GM19324 (cell line): Measurements from ENCODE around the gene SOAT2.
"Not testable (repeated sequence)": the region's sequence is repeated elsewhere in the genome, so short reads cannot be mapped to it uniquely, and the experiment has no call there.

ENCODE experiments used
- ATAC-seq: cut with Tn5 transposase; IDR thresholded peaks from one replicate; pipeline ENCODE4 v1.9.1; 2021; ENCODE audit warnings: mild to moderate bottlenecking, moderate library complexity; ENCODE audit not compliant: unreplicated experiment, low FRiP score

The SOAT2 gene

DNA sequence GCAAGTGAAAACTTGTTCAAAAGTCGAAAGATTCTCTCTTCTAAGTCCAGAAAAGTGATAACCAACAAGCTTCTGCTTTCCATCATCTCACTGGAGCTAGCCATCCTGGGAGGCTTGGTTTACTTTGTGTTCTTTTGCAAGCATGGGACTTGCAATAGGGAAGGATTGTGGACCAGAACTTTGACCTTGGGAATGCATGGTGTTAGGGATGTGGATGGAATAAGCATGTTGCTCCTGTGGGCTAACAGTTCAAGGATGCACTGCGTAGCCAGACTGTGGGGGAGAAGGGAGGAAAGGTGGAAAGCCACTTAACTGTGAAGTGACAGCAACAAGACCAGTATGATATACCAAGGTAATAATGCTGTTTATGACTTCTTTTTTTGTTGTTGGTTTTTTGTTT, 28.6 kb downstream of the SOAT2 start:
- no peak for ATAC-seq

DNA sequence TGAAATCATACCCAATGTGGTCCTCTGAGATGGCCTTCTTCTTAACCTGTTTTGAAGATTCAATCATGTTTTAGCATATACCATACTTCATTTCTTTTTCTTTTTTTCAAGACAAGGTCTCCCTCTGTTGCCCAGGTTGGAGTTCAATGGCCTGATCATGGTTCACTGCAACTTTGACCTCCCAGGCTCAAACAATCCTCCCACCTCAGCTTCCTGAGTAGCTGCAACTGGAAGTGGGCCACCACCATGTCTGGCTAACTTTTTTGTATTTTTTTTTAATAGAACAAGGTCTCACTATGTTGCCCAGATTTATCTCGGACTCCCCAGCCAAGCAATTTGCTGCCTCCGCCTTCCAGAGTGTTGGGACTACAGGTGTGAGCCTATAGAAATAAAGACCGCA, 30.4 kb downstream of the SOAT2 start:
- no peak for ATAC-seq

DNA sequence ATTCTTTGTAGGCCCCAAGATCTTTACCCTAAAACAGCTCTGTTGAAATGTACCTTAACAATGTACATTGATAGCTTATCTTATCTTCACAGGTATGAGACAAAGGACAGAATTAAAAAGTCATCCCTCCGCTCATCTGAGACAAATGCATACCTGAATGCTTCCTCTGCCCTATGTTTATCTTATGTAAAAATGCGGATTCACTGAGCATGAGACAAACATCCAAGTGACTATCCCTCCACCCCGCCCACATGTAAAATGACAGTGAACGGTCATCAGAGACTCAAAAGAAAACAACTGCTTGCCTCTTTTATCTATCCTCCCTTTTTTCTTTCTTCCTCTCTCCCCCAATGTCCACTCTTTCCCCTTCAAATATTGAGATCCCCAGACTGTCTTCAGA, 40.1 kb downstream of the SOAT2 start:
- ATAC-seq = no peak

GRCh38 chr12:53145383-53146260, 42.3 kb downstream of the SOAT2 start:
- ATAC-seq = no peak

DNA sequence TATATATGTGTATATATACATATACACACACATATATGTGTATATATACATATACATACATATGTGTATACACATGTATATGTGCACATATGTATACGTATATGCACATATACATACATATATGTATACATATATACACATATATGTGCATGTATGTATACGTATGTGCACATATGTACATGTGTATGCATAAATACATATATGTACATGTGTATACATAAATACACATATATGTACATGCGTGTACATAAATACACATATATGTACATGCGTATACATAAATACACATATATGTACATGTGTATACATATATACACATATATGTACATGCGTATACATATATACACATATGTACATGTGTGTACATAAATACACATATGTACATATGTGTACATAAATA, 43.9 kb downstream of the SOAT2 start:
- ATAC-seq = no peak

DNA sequence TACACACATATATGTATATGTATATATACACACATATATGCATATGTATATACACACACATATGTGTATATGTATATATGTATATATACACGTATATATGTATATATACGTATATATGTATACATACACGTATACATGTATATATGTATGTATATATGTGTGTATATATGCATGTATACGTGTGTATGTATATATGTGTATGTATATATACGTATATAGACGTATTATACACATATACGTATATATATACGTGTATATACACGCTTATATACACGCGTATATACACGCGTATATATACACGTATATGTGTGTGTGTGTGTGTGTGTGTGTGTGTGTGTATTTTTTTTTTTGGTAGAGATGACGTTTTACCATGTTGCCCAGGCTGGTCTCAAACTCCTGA, 44.4 kb downstream of the SOAT2 start:
- no peak for ATAC-seq

DNA sequence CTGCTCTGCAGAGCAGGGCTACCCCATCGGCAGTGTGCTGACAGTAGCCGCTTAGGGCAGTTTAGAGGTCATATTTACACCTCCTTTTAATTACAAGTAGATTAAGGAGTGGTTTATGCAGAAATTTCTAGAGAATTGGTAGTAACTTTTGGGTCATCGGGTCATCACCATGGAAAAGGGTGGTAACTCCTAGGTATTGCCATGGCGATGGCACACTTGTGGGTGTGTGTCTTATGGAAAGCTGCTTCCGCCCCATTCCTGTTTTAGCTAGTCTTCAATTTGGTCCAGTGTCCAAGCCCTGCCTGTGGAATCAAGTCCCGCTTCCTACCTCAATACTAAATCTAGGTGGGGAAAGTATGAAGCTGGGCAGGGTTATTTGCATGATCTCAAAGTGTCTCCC, 47.8 kb downstream of the SOAT2 start:
- ATAC-seq = no peak

DNA sequence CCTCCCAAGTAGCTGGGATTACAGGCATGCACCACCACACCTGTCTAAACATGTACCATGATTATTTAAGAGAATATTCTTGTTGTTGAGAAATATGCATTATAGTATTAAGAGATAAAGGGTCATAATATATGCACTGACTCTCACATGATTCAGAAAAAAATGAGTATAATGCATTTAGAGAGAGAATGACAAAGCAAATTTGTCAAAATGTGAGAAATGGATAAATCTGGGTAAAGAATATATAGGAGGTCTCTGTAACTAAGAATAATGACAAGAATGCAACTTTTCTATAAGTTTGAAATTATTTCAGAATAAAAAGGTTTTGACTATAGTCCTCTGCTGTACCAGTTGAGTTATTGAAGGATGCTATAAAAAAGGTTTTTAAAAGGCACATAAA, 49.1 kb downstream of the SOAT2 start:
- ATAC-seq = no peak

GRCh38 chr12:53159195-53159839, 56.0 kb downstream of the SOAT2 start:
- no peak for ATAC-seq

- ATAC-seq = no peak
Observed at GRCh38 chr12:53160000-53160399, 56.7 kb downstream of the SOAT2 start.

DNA sequence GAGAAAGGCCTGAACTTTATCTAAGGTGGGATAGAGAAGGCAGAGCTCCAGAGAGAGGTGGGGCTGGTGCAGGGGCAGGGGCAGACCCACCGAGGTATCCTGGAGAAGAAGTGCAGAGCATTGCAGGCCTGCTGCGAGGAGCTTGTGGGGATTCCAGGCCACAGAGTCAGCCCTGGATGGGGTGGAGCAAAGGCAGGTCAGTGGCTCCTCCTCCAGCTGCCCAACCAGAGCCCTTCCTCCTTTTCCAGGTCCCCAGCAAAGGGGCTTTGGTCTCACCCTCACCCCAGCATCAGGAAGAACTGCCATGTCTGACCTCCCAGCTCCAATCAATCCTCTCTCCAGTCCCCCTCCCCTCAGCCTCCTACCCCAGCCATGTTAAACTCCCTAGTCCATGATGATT, 57.4 kb downstream of the SOAT2 start:
- no peak for ATAC-seq

GRCh38 chr12:53161119-53161911, 58.0 kb downstream of the SOAT2 start:
- ATAC-seq = no peak

GRCh38 chr12:53163008-53163407, 59.7 kb downstream of the SOAT2 start:
- not testable (repeated sequence) for ATAC-seq

DNA sequence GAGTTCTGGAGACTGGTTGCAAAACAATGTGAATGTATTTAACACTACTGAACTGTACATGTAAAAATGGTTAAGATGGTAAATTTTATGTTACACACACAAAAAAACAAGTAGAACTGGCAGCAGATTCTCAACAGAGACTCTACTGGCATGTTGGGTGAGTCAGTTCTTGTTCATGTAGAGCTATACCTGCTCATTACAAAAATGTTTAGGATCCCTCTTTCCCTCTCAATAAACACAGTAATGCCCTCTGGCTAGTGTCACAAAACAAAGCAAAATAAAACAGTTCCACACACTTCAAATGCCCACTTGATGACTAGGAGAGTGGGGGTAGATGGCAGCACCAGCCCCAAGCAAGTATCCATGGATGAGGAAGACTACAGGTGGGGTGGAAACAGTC, 63.6 kb downstream of the SOAT2 start:
- ATAC-seq = no peak

DNA sequence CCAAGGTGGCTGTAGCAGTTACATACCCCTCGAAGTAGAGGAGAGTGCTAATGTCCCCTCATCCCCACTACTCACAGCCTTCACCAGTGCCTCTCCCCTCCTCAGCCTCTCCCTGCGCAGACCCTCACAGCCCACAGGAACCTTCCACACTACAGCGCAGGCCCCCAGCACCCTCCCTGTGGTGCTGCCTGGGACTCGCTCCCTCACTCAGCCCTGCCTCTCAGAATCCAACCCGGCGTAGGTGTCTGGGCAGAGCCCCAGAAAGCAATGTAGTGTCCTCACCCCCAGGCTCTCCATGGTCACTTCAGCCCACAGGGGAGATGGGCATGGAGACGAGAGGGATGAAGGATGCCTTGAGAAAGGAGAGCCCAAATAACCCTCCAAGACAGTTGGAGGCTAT, 66.4 kb downstream of the SOAT2 start:
- ATAC-seq = no peak

GRCh38 chr12:53170215-53170614, 66.9 kb downstream of the SOAT2 start:
- no peak for ATAC-seq

DNA sequence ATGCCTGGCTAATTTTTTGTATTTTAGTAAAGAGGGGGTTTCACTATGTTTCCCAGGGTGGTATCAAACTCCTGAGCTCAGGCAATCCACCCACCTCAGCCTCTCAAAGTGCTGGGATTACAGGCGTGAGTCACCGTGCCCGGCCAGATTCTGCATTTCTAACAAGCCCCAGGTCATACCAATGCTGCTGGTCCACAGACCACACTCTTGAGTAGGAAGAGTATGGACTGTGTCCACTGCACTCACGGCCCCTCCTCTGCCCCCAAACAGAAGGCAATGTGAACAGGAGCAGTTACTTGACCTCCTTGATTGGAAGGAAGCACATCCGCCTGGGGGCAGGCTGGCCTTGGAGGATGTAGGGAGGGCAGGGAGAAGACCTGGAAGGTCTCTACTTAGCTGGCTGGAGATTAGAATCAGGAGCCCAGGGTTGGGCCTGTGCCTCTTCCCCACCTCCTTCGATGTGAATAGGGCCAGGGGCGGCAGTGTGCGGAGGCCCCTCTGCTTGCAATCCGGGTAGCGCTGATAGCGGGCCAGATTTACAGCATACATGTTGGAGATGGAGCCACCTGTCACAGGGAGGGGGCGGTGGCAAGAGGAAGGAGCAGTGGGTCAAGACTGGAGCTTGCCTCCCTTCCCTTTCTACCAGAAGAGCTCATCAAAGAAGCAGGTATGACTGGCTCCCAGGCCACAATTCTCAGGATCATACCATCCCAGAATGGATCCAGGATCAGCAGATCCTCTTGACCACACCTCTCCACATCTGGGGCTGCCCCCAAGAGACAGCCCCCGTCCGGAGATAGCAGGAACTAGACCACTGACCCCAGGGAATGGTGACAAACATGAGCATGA, 67.8 kb downstream of the SOAT2 start:
- no peak for ATAC-seq

DNA sequence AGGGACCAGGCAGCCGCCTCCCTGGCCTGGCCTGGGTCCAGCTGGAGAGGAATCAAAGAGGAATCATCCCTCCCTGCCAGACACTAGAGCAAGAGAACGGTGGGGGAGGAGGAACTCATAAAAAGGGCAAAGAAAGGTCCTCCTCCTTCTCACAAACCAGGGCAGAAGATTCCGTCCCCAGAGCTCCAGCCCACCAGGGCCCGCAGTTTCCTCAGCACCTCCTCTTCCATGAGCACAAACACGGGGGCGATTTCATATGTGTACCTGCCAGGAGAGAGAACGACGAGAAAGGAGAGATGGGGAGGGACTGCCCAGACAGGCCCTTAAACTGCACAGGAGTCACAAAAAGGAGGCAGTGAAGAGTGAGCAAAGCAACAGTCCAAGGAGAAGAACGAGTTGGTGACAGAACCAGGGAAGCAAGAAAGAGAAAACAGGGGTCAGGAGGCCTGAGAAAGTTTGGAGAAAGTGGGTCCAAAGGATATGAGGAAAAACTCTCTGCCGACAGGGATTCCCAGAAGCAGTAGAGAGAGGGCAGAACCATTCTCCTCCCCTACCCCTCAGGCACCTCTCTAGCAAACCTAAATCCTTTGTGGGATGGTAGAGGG, 68.5 kb downstream of the SOAT2 start:
- no peak for ATAC-seq

DNA sequence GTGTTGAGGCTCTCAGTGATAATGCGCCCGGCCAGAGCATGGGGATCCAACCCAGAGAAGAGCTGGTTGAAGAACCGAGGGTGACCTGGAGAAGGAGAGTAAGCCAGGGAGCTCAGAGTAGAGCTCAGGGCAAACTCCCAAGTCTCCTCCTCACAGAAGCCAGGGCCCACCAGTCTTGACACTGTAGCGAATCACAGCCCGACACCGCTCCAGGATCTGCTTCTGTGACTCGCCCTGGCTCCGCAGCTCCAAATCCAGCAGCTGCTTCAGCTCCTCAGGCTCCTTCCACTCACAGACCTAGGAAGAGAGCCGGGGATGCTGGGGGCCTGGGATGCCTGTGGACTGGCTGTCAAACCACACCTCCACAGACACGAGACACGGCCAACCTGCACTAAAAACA, 69.1 kb downstream of the SOAT2 start:
- ATAC-seq = no peak

GRCh38 chr12:53173085-53173715, 69.9 kb downstream of the SOAT2 start:
- ATAC-seq = no peak
